ENCODE results near the gene MKLN1. TPM values are rescaled to one million over a fixed set of nuclear protein-coding genes. Genes with fewer than 3 reads are reported as not detected.

MKLN1 gene
- total RNA-seq, 1 donor from 2014 or later = 48.4 TPM

- Histone ChIP-seq H3K36me3 (no peaks in the 10 kb centered on the region), H3K4me3 (no peak overlapping the region), H3K27ac (no peak overlapping the region), H3K27me3 (no peaks in the 10 kb centered on the region), H3K4me1 (peaks cover 82% of the 10 kb centered on the region), H3K9me3 (no peaks in the 10 kb centered on the region)
- DNase-seq (ENCODE audit: extremely low spot score in 2 of 2) = no peak
- TF ChIP-seq, protein P1, sequence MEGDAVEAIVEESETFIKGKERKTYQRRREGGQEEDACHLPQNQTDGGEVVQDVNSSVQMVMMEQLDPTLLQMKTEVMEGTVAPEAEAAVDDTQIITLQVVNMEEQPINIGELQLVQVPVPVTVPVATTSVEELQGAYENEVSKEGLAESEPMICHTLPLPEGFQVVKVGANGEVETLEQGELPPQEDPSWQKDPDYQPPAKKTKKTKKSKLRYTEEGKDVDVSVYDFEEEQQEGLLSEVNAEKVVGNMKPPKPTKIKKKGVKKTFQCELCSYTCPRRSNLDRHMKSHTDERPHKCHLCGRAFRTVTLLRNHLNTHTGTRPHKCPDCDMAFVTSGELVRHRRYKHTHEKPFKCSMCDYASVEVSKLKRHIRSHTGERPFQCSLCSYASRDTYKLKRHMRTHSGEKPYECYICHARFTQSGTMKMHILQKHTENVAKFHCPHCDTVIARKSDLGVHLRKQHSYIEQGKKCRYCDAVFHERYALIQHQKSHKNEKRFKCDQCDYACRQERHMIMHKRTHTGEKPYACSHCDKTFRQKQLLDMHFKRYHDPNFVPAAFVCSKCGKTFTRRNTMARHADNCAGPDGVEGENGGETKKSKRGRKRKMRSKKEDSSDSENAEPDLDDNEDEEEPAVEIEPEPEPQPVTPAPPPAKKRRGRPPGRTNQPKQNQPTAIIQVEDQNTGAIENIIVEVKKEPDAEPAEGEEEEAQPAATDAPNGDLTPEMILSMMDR (IDR thresholded peaks at IDR 0.05) = no peak
- no peak for TF ChIP-seq POLR2AphosphoS5 (IDR thresholded peaks at IDR 0.05; ENCODE audit: insufficient read depth in 1 of 2, low read depth in 1 of 2)
- no peak for TF ChIP-seq POLR2A (IDR thresholded peaks at IDR 0.05)
- intact Hi-C loops (cut with DNase I) = no loop called here
Observed at GRCh38 chr7:131355917-131356777, 28.5 kb downstream of the MKLN1 start.

- Histone ChIP-seq H3K4me1 (peaks cover 83% of the 10 kb centered on the region), H3K4me3 (no peak overlapping the region), H3K27me3 (no peaks in the 10 kb centered on the region), H3K27ac (no peak overlapping the region), H3K9me3 (no peaks in the 10 kb centered on the region), H3K36me3 (no peaks in the 10 kb centered on the region)
- intact Hi-C loops (cut with DNase I) = no loop called here
- TF ChIP-seq POLR2AphosphoS5 (IDR thresholded peaks at IDR 0.05; ENCODE audit: insufficient read depth in 1 of 2, low read depth in 1 of 2) (no peak), POLR2A (IDR thresholded peaks at IDR 0.05) (no peak)
- DNase-seq (ENCODE audit: extremely low spot score in 2 of 2) = no peak
Observed at GRCh38 chr7:131357282-131357880, 29.7 kb downstream of the MKLN1 start.

GRCh38 chr7:131358636-131359035 is 31.0 kb downstream of the MKLN1 start:
- H3K4me3 ChIP-seq = no peak overlapping the region
- no peaks in the 10 kb centered on the region for H3K36me3 ChIP-seq
- H3K4me1 ChIP-seq = peaks cover 80% of the 10 kb centered on the region
- no peak overlapping the region for H3K27ac ChIP-seq
- no peaks in the 10 kb centered on the region for H3K27me3 ChIP-seq
- intact Hi-C loops (cut with DNase I) = no loop called here
- H3K9me3 ChIP-seq = no peaks in the 10 kb centered on the region
- TF ChIP-seq, protein P1 (IDR thresholded peaks at IDR 0.05) = no peak
- no peak for TF ChIP-seq POLR2AphosphoS5 (IDR thresholded peaks at IDR 0.05; ENCODE audit: insufficient read depth in 1 of 2, low read depth in 1 of 2)
- no peak for TF ChIP-seq POLR2A (IDR thresholded peaks at IDR 0.05)
- DNase-seq (ENCODE audit: extremely low spot score in 2 of 2) = no peak

GRCh38 chr7:131359136-131359776 is 31.6 kb downstream of the MKLN1 start:
- H3K27me3 ChIP-seq = no peaks in the 10 kb centered on the region
- H3K27ac ChIP-seq = no peak overlapping the region
- no peak overlapping the region for H3K4me3 ChIP-seq
- TF ChIP-seq, protein P1 (IDR thresholded peaks at IDR 0.05) = no peak
- TF ChIP-seq POLR2A (IDR thresholded peaks at IDR 0.05) (no peak), POLR2AphosphoS5 (IDR thresholded peaks at IDR 0.05; ENCODE audit: insufficient read depth in 1 of 2, low read depth in 1 of 2) (no peak)
- peaks cover 83% of the 10 kb centered on the region for H3K4me1 ChIP-seq
- intact Hi-C loops (cut with DNase I) = no loop called here
- no peaks in the 10 kb centered on the region for H3K9me3 ChIP-seq
- no peak for DNase-seq (ENCODE audit: extremely low spot score in 2 of 2)
- H3K36me3 ChIP-seq = no peaks in the 10 kb centered on the region

DNA sequence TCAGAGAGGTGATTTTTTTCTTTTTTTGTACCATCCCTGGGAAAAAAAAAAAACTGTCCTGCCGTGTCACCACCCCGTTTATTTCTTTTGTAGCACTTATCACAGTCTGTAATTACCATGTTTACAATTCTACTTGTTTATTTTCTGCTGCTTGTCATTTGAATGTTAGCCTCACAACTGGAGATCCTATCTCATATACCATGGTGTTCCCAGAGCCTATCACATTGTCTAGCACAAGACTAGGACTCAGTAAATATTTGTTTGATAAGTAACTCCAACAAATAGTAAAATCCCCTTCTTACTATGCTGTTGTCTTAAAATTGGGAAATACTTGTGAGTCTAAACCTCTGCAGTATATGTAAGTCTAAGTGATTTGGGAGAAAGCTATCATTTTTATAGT is 36.0 kb downstream of the MKLN1 start:
- Histone ChIP-seq H3K27me3 (no peaks in the 10 kb centered on the region), H3K4me1 (peaks cover 52% of the 10 kb centered on the region), H3K36me3 (no peaks in the 10 kb centered on the region), H3K27ac (no peak overlapping the region), H3K4me3 (no peak overlapping the region), H3K9me3 (no peaks in the 10 kb centered on the region)
- TF ChIP-seq, protein P1 (IDR thresholded peaks at IDR 0.05) = no peak
- TF ChIP-seq POLR2A (IDR thresholded peaks at IDR 0.05) (no peak), POLR2AphosphoS5 (IDR thresholded peaks at IDR 0.05; ENCODE audit: insufficient read depth in 1 of 2, low read depth in 1 of 2) (no peak)
- intact Hi-C loops (cut with DNase I) = no loop called here
- no peak for DNase-seq (ENCODE audit: extremely low spot score in 2 of 2)
